Measurements from ENCODE around the gene TMEM126A. TPM values are rescaled to one million over a fixed set of nuclear protein-coding genes. Genes with fewer than 3 reads are reported as not detected.
"Not testable (repeated sequence)": the region's sequence is repeated elsewhere in the genome, so short reads cannot be mapped to it uniquely, and the experiment has no call there.

TMEM126A gene
- total RNA-seq, 2 experiments from 2014 or later = 17.0 to 19.5 TPM

DNA sequence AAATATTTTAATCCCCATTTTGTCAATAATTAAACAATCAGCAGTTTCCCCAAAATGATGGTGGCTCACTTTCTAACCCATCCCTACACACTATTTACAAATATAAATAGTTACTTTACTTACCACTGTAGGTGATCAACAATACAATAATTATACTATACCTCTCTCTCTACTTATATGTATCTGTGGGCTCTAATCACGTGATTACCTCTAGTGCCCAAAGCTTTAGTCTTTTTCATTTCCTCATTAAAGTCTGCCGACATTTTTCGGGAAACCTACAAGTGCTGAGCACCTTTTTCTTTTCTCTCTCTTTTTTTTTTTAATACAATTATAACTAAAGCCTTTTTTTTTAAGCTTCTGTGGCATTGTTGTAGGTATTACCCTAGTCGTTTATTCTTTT, 44.5 kb upstream of the TMEM126A start:
- ChIA-PET POLR2A (interaction anchor here (1.4 kb wide), 1 partner anchor 44 kb away, joined by 3 read pairs; the partner anchor contains the start of gene TMEM126A), CTCF (interaction anchor here (1.4 kb wide), 1 partner anchor 14 kb away, joined by 3 read pairs; no protein-coding TSS in a partner anchor)
- Histone ChIP-seq H3K27ac (ENCODE audit: low read depth in 1 of 2, low read length in 2 of 2) (no peak overlapping the region), H3K27me3 (ENCODE audit: control insufficient read depth in 1 of 2, insufficient read depth in 2 of 2, low read length in 2 of 2) (no peaks in the 10 kb centered on the region), H3K4me1 (ENCODE audit: insufficient read depth, low read length) (no peaks in the 10 kb centered on the region), H3K4me3 (ENCODE audit: low read length) (no peak overlapping the region), H3K9me3 (ENCODE audit: control insufficient read depth in 1 of 2, insufficient read depth in 1 of 2, low read length in 2 of 2) (no peaks in the 10 kb centered on the region), H3K36me3 (ENCODE audit: insufficient read depth, low read length) (no peaks in the 10 kb centered on the region)
- TF ChIP-seq, protein P1, sequence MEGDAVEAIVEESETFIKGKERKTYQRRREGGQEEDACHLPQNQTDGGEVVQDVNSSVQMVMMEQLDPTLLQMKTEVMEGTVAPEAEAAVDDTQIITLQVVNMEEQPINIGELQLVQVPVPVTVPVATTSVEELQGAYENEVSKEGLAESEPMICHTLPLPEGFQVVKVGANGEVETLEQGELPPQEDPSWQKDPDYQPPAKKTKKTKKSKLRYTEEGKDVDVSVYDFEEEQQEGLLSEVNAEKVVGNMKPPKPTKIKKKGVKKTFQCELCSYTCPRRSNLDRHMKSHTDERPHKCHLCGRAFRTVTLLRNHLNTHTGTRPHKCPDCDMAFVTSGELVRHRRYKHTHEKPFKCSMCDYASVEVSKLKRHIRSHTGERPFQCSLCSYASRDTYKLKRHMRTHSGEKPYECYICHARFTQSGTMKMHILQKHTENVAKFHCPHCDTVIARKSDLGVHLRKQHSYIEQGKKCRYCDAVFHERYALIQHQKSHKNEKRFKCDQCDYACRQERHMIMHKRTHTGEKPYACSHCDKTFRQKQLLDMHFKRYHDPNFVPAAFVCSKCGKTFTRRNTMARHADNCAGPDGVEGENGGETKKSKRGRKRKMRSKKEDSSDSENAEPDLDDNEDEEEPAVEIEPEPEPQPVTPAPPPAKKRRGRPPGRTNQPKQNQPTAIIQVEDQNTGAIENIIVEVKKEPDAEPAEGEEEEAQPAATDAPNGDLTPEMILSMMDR (IDR thresholded peaks at IDR 0.05) = no peak
- Mint-ChIP-seq H3K36me3 (ENCODE audit: low read depth) (no peaks in the 10 kb centered on the region), H3K27ac (no peak overlapping the region), H3K27me3 (no peaks in the 10 kb centered on the region), H3K4me1 (ENCODE audit: low read depth) (no peaks in the 10 kb centered on the region), H3K4me3 (no peak overlapping the region), H3K9me3 (no peaks in the 10 kb centered on the region)
- DNase-seq (no peak), ATAC-seq (ENCODE audit: poor library complexity) (no peak)
- intact Hi-C loops (cut with DNase I, micrococcal nuclease) = no loop called here

DNA sequence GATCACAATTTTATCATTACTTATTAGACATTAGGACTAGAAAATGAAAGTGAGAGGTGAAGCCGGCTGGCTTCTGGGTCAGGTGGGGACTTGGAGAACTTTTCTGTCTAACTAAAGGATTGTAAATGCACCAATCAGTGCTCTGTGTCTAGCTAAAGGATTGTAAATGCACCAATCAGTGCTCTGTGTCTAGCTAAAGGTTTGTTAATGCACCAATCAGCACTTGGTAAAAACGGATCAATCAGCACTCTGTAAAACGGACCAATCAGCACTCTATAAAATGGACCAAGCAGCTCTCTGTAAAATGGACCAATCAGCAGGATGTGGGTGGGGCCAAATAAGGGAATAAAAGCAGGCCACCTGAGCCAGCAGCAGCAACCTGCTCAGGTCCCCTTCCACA, 41.5 kb upstream of the TMEM126A start:
- H3K27ac Mint-ChIP-seq; H3K4me1 ChIP-seq (ENCODE audit: insufficient read depth, low read length); intact Hi-C loops (cut with DNase I, micrococcal nuclease); DNase-seq; H3K4me3 Mint-ChIP-seq; POLR2A ChIA-PET; H3K4me3 ChIP-seq (ENCODE audit: low read length); H3K4me1 Mint-ChIP-seq (ENCODE audit: low read depth); H3K27ac ChIP-seq (ENCODE audit: low read depth in 1 of 2, low read length in 2 of 2); H3K9me3 Mint-ChIP-seq; H3K9me3 ChIP-seq (ENCODE audit: control insufficient read depth in 1 of 2, insufficient read depth in 1 of 2, low read length in 2 of 2); H3K36me3 Mint-ChIP-seq (ENCODE audit: low read depth); ATAC-seq (ENCODE audit: poor library complexity); H3K27me3 Mint-ChIP-seq; H3K27me3 ChIP-seq (ENCODE audit: control insufficient read depth in 1 of 2, insufficient read depth in 2 of 2, low read length in 2 of 2); CTCF ChIA-PET; H3K36me3 ChIP-seq (ENCODE audit: insufficient read depth, low read length): not testable (repeated sequence)

DNA sequence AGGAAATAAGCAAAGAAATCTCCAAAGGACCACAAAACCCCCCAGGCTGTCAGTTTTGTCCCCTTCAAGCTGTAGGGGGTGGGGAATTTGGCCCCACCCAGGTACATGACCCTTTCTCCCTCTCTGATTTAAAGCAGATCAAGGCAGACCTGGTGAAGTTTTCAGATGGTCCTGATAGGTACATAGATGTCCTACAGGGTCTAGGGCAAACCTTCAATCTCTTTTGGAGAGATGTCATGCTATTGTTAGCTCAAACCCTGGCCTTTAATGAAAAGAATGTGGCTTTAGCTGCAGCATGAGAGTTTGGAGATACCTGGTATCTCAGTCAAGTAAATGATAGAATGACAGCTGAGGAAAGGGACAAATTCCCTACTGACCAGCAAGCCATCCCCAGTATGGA, 39.1 kb upstream of the TMEM126A start:
- H3K4me1 Mint-ChIP-seq (ENCODE audit: low read depth); H3K4me3 ChIP-seq (ENCODE audit: low read length); H3K27ac ChIP-seq (ENCODE audit: low read depth in 1 of 2, low read length in 2 of 2); intact Hi-C loops (cut with DNase I, micrococcal nuclease); H3K9me3 Mint-ChIP-seq; H3K36me3 Mint-ChIP-seq (ENCODE audit: low read depth); H3K4me1 ChIP-seq (ENCODE audit: insufficient read depth, low read length); DNase-seq; H3K27ac Mint-ChIP-seq; CTCF ChIA-PET; H3K9me3 ChIP-seq (ENCODE audit: control insufficient read depth in 1 of 2, insufficient read depth in 1 of 2, low read length in 2 of 2); H3K27me3 Mint-ChIP-seq; H3K27me3 ChIP-seq (ENCODE audit: control insufficient read depth in 1 of 2, insufficient read depth in 2 of 2, low read length in 2 of 2); H3K36me3 ChIP-seq (ENCODE audit: insufficient read depth, low read length); POLR2A ChIA-PET; ATAC-seq (ENCODE audit: poor library complexity); H3K4me3 Mint-ChIP-seq: not testable (repeated sequence)

DNA sequence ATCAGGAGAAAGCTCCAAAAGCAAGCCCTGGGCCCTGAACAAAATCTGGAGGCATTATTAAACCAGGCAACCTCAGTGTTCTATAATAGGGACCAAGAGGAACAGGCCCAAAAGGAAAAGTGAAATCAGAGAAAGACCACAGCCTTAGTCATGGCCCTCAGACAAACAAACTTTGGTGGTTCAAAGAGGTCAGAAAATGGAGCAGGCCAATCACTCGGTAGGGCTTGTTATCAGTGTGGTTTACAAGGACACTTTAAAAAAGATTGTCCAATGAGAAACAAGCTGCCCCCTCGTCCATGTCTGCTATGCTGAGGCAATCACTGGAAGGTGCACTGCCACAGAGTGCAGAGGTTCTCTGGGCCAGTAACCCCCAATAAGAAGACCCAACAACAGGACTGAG, 38.5 kb upstream of the TMEM126A start:
- H3K4me1 ChIP-seq (ENCODE audit: insufficient read depth, low read length); H3K4me3 Mint-ChIP-seq; H3K27ac Mint-ChIP-seq; H3K9me3 ChIP-seq (ENCODE audit: control insufficient read depth in 1 of 2, insufficient read depth in 1 of 2, low read length in 2 of 2); H3K27me3 ChIP-seq (ENCODE audit: control insufficient read depth in 1 of 2, insufficient read depth in 2 of 2, low read length in 2 of 2); POLR2A ChIA-PET; H3K4me1 Mint-ChIP-seq (ENCODE audit: low read depth); H3K27ac ChIP-seq (ENCODE audit: low read depth in 1 of 2, low read length in 2 of 2); H3K4me3 ChIP-seq (ENCODE audit: low read length); CTCF ChIA-PET; H3K27me3 Mint-ChIP-seq; H3K36me3 Mint-ChIP-seq (ENCODE audit: low read depth); H3K9me3 Mint-ChIP-seq; H3K36me3 ChIP-seq (ENCODE audit: insufficient read depth, low read length); ATAC-seq (ENCODE audit: poor library complexity); DNase-seq; intact Hi-C loops (cut with DNase I, micrococcal nuclease): not testable (repeated sequence)

DNA sequence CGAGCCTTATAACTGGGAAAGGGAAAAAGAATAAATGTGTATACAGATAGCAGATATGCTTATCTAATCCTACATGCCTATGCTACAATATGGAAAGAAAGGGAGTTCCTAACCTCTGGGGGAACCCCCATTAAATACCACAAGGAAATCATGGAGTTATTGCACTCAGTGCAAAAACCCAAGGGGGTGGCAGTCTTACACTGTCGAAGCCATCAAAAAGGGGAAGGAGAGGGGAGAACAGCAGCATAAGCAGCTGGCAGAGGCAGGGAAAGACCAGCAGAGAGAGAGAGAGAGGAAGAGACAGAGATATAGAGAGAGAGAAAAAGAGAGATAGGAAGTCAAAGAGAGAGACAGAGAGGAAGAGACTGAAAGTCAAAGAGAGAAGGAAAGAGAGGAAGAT, 36.1 kb upstream of the TMEM126A start:
- H3K4me1 Mint-ChIP-seq (ENCODE audit: low read depth); H3K27ac ChIP-seq (ENCODE audit: low read depth in 1 of 2, low read length in 2 of 2); H3K4me1 ChIP-seq (ENCODE audit: insufficient read depth, low read length); intact Hi-C loops (cut with DNase I, micrococcal nuclease); H3K4me3 ChIP-seq (ENCODE audit: low read length); H3K36me3 Mint-ChIP-seq (ENCODE audit: low read depth); H3K27me3 Mint-ChIP-seq; H3K9me3 Mint-ChIP-seq; POLR2A ChIA-PET; H3K36me3 ChIP-seq (ENCODE audit: insufficient read depth, low read length); DNase-seq; H3K4me3 Mint-ChIP-seq; H3K27me3 ChIP-seq (ENCODE audit: control insufficient read depth in 1 of 2, insufficient read depth in 2 of 2, low read length in 2 of 2); CTCF ChIA-PET; H3K9me3 ChIP-seq (ENCODE audit: control insufficient read depth in 1 of 2, insufficient read depth in 1 of 2, low read length in 2 of 2); H3K27ac Mint-ChIP-seq; ATAC-seq (ENCODE audit: poor library complexity): not testable (repeated sequence)
